Mesodermal cell (in vitro differentiated cells): Measurements from ENCODE around the gene CD151.

ENCODE experiments used
- H3K27ac ChIP-seq: 2 replicates; pipeline ENCODE4 v1.7.0; 2013; ENCODE audit warnings: mild to moderate bottlenecking, low read depth, low read length, moderate library complexity; ENCODE audit not compliant: severe bottlenecking
- H3K36me3 ChIP-seq: 2 replicates; pipeline ENCODE4 v1.7.1; 2013; ENCODE audit warnings: mild to moderate bottlenecking, low read length, moderate library complexity; ENCODE audit not compliant: control insufficient read depth, insufficient read depth
- H3K4me1 ChIP-seq: one replicate; pipeline ENCODE4 v1.7.1; 2013; ENCODE audit warnings: mild to moderate bottlenecking, low read length; ENCODE audit not compliant: insufficient read depth, control insufficient read depth, poor library complexity, severe bottlenecking
- H3K4me3 ChIP-seq: 2 replicates; pipeline ENCODE4 v1.7.0; 2013; ENCODE audit warnings: low read length, control low read depth, mild to moderate bottlenecking; ENCODE audit not compliant: insufficient read depth, poor library complexity, severe bottlenecking; ENCODE audit errors: extremely low read depth
- H3K9me3 ChIP-seq: 2 replicates; pipeline ENCODE4 v1.7.1; 2013; ENCODE audit warnings: mild to moderate bottlenecking, low read length, moderate library complexity; ENCODE audit not compliant: control insufficient read depth
- WGBS, 2 experiments: methylation state at CpG; one replicate each; pipeline ENCODE4 v1.1.5; 2013; ENCODE audit warnings: missing lambda C conversion rate in 2 of 2; ENCODE audit not compliant: insufficient coverage in 2 of 2; 5-methylcytosine and 5-hydroxymethylcytosine counted together

CD151 gene

DNA sequence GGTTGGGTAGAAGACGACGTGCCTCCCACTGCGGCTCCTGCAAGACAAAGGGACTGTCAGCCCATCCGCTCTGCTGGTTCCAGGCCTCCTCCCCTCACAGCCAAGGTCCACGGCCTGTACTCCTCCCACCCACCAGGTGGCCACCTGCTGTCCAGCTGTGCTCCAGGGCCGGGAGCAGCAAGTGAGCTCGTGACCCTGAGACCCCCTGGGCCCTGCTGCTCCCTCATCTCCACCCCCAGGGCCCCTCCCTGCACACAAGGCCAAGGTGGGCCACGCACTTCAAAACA lies 37.3 kb downstream of the CD151 start:
- Histone ChIP-seq H3K4me3 (no peak overlapping the region), H3K36me3 (peaks cover 17% of the 10 kb centered on the region), H3K27ac (no peak overlapping the region), H3K4me1 (no peaks in the 10 kb centered on the region), H3K9me3 (no peaks in the 10 kb centered on the region)
- WGBS, 2 experiments = 44 to 55% methylated on average over 7 to 8 of the region's 8 CpGs

DNA sequence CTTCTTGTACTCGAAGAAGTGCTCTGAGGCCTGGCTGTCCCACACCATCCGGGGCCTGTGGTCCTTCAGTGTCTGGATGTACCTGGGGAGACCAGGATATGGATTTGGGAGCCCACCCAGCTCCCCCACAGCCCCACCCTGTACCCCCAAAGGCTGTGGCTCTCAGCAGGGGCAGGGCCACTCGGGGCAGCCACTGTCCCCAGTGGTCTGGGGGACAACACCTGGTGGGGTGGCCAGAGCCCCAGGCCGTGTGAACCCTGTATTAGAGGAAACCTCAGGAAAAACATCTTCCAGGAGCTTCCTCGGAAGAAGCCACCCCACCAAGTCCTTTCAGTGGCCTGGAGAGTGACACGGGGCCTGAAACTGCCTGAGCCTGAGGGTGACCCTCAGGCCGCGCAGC lies 37.7 kb downstream of the CD151 start:
- Histone ChIP-seq H3K4me1 (no peaks in the 10 kb centered on the region), H3K27ac (no peak overlapping the region), H3K36me3 (peaks cover 18% of the 10 kb centered on the region), H3K4me3 (no peak overlapping the region), H3K9me3 (no peaks in the 10 kb centered on the region)
- WGBS, 2 experiments = 80 to 81% methylated on average over 7 to 8 of the region's 8 CpGs

DNA sequence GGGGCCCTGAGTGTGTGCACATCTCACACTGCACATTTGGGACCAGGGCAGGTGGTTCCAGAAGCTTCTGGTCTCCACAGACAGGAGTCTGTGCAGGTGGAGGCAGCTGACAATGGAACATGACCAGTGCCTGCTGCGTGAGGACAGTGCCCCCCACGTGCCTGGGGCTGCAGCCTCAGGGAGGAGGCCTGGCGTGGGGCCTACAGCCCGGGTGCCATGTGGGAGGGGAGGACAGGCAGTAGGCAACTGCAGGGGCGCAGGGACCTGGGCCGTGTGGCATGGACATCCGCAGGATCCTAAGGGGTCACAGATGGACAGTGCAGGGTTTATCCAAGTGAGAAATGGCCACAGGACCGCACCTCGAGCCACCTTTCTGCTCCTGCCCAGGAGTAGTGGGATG lies 38.7 kb downstream of the CD151 start:
- H3K4me1 ChIP-seq = no peaks in the 10 kb centered on the region
- 83 to 84% methylated on average over 8 to 9 of the region's 9 CpGs for WGBS, 2 experiments
- H3K4me3 ChIP-seq = no peak overlapping the region
- no peaks in the 10 kb centered on the region for H3K9me3 ChIP-seq
- H3K36me3 ChIP-seq = peaks cover 23% of the 10 kb centered on the region
- H3K27ac ChIP-seq = no peak overlapping the region

DNA sequence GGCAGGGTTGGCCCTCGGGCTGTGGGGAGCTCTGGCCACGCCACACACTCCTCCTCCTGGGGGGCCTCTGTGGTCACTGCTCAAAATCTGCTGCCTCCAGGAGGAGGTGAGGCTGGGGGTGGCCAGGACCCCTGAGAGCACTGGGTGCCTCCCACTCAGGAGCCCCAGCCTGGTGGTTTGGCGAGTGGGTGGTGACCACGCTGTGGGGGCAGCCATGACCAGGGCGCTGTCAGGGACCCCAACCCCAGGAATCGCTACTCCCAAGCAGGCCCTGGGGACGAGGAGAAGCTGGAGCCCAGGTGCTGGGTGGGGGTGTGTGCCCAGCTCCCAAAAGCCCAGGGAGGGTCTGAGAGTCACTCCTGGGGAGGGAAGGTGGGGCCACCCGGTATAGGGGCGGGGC lies 40.0 kb downstream of the CD151 start:
- H3K4me3 ChIP-seq = no peak overlapping the region
- no peak overlapping the region for H3K27ac ChIP-seq
- H3K9me3 ChIP-seq = no peaks in the 10 kb centered on the region
- WGBS, 2 experiments = 93 to 97% methylated on average over 5 to 7 of the region's 9 CpGs
- peaks cover 28% of the 10 kb centered on the region for H3K36me3 ChIP-seq
- no peaks in the 10 kb centered on the region for H3K4me1 ChIP-seq

DNA sequence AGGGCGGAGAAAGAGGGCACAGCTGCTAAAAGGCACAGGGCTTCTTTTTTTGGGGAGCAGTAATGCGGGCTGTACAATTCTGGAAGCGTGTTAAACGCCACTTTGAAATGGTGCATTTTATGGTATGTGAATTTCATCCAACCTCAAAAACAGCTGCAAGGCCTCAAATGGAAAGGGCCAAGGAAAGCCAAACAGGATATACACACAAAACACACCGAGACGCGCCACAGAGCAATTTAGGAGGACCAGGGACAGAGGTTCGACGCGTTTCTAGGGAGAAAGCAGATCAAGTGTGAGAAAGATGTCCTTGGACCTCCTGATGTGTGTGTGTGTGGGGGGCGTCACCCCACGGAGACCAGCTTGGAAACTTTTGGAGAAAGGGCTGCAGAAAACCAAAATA lies 41.0 kb downstream of the CD151 start:
- Histone ChIP-seq H3K4me1 (no peaks in the 10 kb centered on the region), H3K9me3 (no peaks in the 10 kb centered on the region), H3K4me3 (no peak overlapping the region), H3K36me3 (peaks cover 30% of the 10 kb centered on the region), H3K27ac (no peak overlapping the region)
- WGBS, 2 experiments = 82 to 86% methylated on average over 7 to 9 of the region's 12 CpGs

DNA sequence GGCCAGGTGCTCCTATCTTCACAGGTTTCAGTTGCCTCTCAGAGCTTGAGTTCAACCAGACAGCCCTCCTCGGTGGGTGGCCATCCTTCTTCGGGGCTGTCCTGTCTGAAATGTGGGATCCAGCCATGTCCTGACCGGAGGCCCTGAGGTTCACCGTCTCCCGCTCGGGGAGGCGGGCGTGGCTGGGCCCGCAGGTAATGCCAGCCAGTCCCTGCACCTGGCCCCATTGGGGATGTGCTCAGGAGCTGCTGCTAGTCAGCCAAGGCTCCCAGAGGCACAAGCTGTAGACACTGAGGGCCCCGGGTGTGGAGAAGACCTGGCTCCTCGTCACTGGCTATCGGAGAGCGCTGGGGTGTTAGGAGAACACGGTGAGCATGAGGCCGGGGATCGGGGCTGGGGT lies 42.5 kb downstream of the CD151 start:
- peaks cover 40% of the 10 kb centered on the region for H3K36me3 ChIP-seq
- H3K9me3 ChIP-seq = no peaks in the 10 kb centered on the region
- 95 to 96% methylated on average over 15 to 16 of the region's 16 CpGs for WGBS, 2 experiments
- no peak overlapping the region for H3K4me3 ChIP-seq
- no peak overlapping the region for H3K27ac ChIP-seq
- H3K4me1 ChIP-seq = no peaks in the 10 kb centered on the region

DNA sequence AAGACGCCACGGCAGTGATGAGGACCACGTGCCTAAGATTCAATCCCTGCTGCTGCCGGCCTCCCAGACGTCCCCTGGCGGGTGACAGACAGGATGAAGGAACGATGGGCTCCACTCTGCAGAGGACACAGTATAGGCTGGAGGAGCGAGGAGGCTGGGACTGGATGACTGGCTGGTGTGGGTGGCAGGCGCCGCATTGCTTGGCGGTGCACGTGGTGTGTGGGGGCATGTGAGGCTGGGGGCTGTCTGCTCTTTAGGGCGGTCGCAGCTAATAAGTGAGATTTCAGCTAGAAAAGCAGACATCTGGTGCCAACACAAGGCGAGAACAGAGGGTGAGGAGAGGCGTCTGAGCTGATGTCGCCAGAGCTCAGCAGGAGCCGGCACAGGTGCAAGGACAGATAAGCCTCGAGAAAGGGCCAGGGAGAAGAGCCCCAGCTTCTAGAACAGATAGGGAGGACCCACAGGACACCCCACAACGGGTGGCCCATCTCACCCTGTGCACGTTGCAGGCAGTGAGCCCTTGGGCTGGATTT lies 43.1 kb downstream of the CD151 start:
- Histone ChIP-seq H3K36me3 (peaks cover 46% of the 10 kb centered on the region), H3K4me1 (no peaks in the 10 kb centered on the region), H3K9me3 (no peaks in the 10 kb centered on the region), H3K4me3 (no peak overlapping the region), H3K27ac (no peak overlapping the region)
- 95% methylated on average over 21 of the region's 21 CpGs for WGBS, 2 experiments

DNA sequence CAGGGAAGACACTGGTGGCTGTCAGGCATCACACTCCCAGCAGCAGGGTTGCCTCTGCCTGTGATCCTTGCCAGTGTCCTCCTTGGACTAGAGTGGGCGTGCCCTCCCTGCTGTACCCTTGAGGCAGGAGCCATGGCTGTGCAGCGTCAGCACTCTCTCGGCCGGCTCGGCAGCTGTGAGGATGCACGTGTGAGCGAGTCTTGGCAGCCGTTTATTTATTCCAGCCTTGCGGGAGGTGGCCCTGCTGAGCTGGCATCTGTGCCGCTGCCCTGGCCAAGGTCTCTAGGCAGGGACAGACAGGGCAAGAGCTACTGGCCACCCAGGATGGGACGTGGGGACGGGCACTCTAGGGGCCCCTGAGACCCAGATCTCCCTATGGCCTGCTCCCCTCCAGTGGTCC lies 43.8 kb downstream of the CD151 start:
- peaks cover 50% of the 10 kb centered on the region for H3K36me3 ChIP-seq
- H3K4me1 ChIP-seq = no peaks in the 10 kb centered on the region
- no peak overlapping the region for H3K4me3 ChIP-seq
- WGBS, 2 experiments = 93 to 98% methylated on average over 12 of the region's 12 CpGs
- H3K9me3 ChIP-seq = no peaks in the 10 kb centered on the region
- H3K27ac ChIP-seq = no peak overlapping the region

DNA sequence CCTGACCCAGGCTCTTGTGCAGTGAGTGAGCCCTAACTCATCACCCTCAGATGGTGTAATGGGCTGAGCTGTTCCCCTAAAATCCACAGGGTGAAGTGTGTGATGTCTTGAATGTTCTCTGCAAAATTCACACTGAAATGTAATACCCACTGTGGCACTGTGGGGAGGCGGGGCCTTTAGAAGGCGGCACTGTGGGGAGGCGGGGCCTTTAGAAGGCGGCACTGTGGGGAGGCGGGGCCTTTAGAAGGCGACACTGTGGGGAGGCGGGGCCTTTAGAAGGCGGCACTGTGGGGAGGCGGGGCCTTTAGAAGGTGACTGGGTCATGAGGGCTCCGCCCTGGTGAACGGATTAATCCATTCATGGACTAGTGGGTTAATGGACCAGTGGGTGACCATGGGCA lies 44.8 kb downstream of the CD151 start:
- Histone ChIP-seq H3K4me1 (no peaks in the 10 kb centered on the region), H3K36me3 (peaks cover 57% of the 10 kb centered on the region), H3K4me3 (no peak overlapping the region), H3K27ac (no peak overlapping the region), H3K9me3 (no peaks in the 10 kb centered on the region)
- WGBS, 2 experiments = 97 to 100% methylated on average over 5 of the region's 11 CpGs

DNA sequence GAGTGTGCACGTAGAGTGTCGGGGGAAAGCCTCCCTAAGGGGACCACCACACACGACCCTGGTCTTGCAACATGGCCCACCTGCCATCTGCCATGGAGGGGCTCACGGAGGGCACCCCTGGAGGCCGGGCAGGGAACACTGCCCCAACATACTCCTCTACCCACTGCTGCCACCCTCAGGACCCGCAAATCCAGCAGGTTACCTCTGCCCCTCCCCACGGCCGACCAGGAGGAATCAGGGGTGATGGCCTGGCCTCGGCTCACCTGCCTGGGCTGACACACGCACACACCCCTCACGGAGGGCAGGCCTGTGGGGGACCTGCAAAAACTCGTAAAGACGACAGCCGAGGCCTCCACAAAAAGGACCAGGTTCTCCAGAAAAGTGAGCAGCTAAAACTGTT lies 47.7 kb downstream of the CD151 start:
- no peak overlapping the region for H3K4me3 ChIP-seq
- no peaks in the 10 kb centered on the region for H3K9me3 ChIP-seq
- H3K27ac ChIP-seq = no peak overlapping the region
- peaks cover 62% of the 10 kb centered on the region for H3K36me3 ChIP-seq
- no peaks in the 10 kb centered on the region for H3K4me1 ChIP-seq
- 95 to 98% methylated on average over 10 to 11 of the region's 14 CpGs for WGBS, 2 experiments

DNA sequence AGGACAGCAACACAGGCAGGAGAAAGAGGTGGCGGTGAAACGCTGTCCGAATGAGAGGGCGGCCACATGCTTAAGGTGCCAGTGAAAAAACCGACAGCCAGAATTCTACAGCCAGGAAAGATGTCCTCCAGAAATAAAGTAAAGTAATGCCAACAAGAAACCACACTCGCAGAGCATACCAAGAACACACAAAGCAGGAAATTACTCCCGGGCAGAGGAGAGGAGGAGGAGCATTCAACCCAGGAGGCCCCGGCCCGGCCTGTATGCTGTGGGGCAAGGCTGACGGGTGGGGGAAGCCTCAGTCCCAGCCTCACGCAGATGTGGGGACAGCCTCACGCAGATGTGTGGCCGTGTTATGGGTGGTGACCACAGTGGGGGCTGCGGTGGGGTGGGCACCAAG lies 49.8 kb downstream of the CD151 start:
- H3K4me1 ChIP-seq = no peaks in the 10 kb centered on the region
- H3K27ac ChIP-seq = no peak overlapping the region
- H3K4me3 ChIP-seq = no peak overlapping the region
- peaks cover 59% of the 10 kb centered on the region for H3K36me3 ChIP-seq
- 93 to 94% methylated on average over 10 of the region's 14 CpGs for WGBS, 2 experiments
- H3K9me3 ChIP-seq = no peaks in the 10 kb centered on the region

DNA sequence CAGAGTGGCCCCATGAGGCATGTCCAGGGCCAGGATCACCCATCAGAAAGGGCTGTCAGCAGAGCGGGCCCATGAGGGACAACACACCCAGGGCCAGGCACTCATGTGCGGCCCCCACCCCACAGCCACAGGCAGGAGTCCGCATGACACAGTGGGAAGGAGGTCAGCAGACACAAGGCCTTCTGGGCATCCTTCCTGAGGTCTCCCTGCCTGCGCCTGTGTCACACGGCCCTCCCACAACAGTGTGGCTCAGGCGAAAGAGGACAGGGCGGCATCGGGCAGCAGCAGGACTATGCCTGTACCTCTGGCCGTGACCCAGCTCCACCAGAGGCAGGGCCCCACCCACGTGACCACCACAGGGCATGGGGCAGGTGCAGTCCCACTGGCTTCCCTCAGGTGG lies 50.8 kb downstream of the CD151 start:
- H3K4me1 ChIP-seq = no peaks in the 10 kb centered on the region
- H3K9me3 ChIP-seq = no peaks in the 10 kb centered on the region
- 83 to 88% methylated on average over 10 of the region's 10 CpGs for WGBS, 2 experiments
- peaks cover 54% of the 10 kb centered on the region for H3K36me3 ChIP-seq
- no peak overlapping the region for H3K4me3 ChIP-seq
- H3K27ac ChIP-seq = no peak overlapping the region
